HG03280 (cell line): ENCODE data around the gene PICALM.
"Not testable (repeated sequence)": the region's sequence is repeated elsewhere in the genome, so short reads cannot be mapped to it uniquely, and the experiment has no call there.

Source experiments
- ATAC-seq: cut with Tn5 transposase; IDR thresholded peaks from one replicate; pipeline ENCODE4 v1.9.1; 2021; ENCODE audit warnings: mild to moderate bottlenecking, moderate library complexity; ENCODE audit not compliant: unreplicated experiment

Gene PICALM, protein sequence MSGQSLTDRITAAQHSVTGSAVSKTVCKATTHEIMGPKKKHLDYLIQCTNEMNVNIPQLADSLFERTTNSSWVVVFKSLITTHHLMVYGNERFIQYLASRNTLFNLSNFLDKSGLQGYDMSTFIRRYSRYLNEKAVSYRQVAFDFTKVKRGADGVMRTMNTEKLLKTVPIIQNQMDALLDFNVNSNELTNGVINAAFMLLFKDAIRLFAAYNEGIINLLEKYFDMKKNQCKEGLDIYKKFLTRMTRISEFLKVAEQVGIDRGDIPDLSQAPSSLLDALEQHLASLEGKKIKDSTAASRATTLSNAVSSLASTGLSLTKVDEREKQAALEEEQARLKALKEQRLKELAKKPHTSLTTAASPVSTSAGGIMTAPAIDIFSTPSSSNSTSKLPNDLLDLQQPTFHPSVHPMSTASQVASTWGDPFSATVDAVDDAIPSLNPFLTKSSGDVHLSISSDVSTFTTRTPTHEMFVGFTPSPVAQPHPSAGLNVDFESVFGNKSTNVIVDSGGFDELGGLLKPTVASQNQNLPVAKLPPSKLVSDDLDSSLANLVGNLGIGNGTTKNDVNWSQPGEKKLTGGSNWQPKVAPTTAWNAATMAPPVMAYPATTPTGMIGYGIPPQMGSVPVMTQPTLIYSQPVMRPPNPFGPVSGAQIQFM

GRCh38 chr11:86068951-86069407 lies at the start of gene PICALM:
Gene PICALM (minus strand): TSS chr11:86069084. CDS start chr11:86068780, 304 bp downstream.
- peak; percentile 86 for ATAC-seq

DNA sequence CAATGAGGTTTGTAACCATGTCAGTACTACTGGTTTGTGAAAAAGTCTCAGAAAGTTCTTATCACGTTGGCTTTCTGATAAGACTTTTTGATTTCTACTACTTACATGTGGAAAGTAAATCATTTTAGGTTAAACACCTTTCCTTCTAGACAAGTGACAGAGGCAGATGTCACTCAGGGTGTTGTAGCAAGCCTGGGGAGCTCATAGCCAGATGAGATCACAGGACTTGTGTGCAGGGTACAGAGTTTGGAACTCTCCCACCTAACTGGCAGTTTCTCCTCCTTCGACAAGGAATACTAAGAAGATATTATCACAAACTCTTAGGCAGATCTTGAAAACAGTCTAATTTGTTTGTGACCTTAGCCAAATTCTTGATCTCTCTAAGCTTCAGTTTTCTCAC lies 49.4 kb upstream of the PICALM start:
- no peak for ATAC-seq

DNA sequence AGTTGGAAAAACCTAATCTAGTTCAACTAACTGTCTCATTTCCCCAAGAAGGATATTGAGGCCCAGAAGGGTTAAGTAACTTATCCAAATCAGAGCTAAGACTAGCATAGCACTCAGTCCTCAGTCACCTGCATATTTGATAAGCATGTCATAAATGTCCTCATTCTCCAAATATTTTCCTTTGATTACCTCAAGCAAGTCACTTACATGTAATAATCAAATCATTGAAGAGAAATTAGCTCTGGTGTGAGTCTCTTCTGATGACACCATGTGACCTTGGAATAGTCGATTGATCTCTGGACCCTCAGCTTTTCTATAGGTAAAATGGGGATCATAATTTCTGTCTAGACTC lies 48.8 kb upstream of the PICALM start:
- no peak for ATAC-seq

DNA sequence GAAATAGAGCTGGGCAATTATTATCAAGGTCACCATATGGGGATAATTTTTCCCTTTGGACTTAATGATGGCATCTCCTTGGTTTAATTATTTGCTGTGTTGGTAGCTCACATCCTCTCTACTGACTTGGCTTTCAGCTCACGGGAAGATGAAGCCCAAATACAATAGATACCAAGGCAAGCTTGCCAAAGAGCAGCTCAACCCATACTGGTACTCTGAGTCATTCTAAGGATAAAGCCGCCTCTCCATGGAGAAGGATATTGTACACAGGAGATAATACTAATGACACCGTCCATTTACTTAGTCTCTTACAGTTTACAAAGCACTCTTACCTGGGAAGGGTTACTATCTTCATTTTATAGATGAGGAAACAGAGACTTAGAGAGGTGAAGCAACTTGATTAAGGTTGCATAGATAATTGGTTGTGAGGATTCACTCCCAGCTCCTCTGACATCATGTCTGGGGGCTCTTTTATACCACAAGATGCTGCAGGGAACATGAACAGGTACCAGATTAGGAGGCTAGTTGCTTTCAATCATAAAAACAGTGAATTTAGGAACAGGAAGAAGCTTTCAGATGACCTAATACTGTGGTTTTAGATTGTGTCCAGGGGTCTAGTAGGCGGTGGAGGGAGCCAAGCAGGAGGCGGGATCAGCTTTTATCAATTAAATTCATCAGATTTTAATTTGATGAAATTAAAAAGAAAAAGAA lies 48.3 kb upstream of the PICALM start:
- ATAC-seq: no peak

- ATAC-seq: peak; percentile 84
Observed at GRCh38 chr11:86116386-86116726, 47.5 kb upstream of the PICALM start.

GRCh38 chr11:86115542-86116385 lies 46.9 kb upstream of the PICALM start:
- peak; percentile 35 for ATAC-seq

DNA sequence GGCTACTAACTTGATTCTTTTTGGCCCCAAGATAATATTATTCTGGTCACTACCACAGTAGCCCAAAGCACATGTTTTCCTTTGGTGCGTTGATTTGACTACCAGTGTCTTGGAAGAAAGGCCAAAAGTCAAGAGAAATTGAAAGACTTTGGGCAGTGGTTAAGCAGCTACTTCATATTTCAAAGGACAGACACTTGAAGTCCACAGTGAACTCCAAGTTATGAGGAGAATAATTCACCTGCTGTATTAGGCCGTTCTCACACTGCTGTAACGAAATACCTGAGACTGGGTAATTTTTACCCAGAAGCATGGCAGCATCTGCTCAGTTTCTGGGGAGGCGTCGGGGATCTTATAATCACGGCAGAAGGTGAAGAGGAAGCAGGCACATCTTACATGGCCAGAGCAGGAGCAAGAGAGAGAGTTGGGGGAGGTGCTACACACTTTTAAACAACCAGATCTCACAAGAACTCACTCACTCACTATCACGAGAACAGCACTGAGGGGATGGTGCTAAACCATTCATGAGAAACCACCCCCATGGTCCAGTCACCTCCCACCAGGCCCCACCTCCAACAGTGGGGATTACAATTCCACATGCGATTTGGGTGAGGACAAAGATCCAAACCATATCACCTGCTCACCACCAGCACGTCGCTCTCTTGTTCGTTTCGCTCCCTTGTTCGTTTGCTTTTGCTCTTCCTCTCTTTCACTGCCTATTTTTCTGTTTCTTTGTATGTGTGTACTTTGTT lies 40.2 kb upstream of the PICALM start:
- no peak for ATAC-seq

DNA sequence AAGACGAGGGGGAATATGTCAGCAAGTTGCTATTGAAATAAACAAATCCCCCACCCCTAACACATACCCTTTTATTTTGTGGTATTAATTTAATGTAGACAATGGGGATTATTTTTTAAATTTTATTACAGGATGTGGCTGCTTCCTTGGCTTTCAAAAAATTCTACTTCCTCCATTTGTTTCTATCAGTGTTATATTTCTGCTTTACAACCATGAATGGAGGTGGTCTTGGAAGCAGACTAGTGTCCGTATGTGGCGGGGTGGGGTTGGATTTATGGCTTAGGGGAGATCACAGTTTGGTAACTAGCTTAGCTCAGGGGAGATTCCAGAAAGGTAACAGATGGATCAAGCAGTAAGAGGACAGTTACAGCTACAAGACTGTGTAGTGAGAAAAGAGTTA lies 39.3 kb upstream of the PICALM start:
- ATAC-seq: no peak

- ATAC-seq: no peak
Observed at GRCh38 chr11:86106916-86107315, 38.0 kb upstream of the PICALM start.

DNA sequence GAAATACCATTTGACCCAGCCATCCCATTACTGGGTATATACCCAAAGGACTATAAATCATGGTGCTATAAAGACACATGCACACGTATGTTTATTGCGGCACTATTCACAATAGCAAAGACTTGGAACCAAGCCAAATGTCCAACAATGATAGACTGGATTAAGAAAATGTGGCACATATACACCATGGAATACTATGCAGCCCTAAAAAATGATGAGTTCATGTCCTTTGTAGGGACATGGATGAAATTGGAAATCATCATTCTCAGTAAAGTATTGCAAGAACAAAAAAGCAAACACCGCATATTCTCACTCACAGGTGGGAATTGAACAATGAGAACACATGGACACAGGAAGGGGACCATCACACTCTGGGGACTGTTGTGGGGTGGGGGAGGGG lies 37.1 kb upstream of the PICALM start:
- not testable (repeated sequence) for ATAC-seq

DNA sequence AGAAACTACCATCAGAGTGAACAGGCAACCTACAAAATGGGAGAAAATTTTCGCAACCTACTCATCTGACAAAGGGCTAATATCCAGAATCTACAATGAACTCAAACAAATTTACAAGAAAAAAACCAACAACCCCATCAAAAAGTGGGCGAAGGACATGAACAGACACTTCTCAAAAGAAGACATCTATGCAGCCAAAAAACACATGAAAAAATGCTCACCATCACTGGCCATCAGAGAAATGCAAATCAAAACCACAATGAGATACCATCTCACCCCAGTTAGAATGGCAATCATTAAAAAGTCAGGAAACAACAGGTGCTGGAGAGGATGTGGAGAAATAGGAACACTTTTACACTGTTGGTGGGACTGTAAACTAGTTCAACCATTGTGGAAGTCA lies 36.7 kb upstream of the PICALM start:
- not testable (repeated sequence) for ATAC-seq

DNA sequence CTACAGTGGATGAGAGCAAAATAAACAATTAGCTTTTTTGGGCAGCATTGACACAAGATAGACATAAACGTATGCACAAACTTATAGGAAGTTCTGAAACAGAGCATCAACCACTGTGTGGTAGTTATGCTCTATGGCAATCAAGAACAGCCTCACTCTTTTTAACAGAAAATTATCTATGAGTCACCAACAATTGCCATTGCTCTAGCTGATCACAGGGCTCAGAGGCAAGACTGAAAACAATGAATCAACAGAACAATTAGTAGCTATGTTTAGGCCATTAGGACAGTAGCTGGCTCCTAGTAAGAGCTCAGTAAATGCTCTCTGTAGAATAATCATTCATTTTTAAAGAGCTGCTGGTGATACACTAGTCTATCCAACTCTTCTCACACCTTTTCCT lies 34.9 kb upstream of the PICALM start:
- ATAC-seq: no peak

GRCh38 chr11:86101941-86102407 lies 33.1 kb upstream of the PICALM start:
- ATAC-seq: no peak

- ATAC-seq: no peak
Observed at GRCh38 chr11:86101493-86101892, 32.6 kb upstream of the PICALM start.

DNA sequence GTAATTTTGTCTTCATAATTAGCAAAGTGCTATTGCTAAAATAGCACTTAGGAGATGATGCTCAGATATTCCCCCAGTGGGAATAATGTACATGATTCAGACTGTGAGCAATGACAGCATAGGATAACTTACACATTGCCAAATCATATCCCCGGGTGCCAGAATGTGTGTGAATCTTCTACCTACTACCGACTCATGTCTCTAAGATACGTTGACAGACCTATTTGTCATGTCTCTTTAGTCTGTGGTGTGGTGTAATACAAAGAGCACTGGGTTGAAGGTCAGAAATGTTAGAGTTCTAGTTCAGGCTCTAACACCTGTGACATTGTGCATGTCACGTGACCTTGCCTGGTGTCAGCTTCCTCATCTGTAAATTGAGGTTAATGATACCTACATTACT lies 31.0 kb upstream of the PICALM start:
- ATAC-seq: no peak

DNA sequence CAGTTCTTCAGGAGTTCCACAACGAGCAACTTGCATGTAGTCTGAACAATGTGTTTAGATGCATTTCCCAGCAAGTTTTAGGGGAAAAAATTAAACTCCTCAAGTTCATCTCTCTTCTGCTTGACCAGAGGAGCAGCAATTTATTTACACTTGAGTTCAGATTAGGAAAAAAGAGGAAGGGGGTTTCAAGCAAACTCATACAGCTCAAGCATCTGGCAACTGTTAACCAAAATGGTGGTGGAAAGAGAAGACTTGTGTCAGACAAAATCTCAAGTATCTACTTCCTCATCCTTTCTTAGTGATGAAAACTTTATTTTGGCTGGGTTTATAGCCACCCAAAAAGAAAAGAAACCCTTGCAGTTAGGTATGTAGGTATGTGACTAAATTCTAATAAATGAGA lies 29.1 kb upstream of the PICALM start:
- ATAC-seq: no peak

GRCh38 chr11:86091566-86091965 lies 22.7 kb upstream of the PICALM start:
- no peak for ATAC-seq

DNA sequence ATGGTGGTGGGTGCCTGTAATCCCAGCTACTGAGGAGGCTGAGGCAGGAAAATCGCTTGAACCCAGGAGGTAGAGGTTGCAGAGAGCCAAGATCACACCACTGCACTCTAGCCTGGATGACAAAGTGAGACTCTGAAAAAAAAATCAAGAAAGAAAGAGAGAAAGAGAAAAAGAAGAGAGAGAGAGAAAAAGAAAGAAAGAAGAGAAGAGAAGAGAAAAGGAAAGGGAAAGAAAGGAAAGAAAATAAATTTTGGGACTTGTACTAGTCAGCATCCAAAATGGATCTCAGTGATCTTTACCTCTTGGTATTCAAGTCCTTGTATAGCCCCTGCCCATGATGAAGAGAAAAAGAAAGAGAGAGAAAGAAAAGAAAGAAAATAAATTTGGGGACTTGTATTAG lies 22.2 kb upstream of the PICALM start:
- ATAC-seq: no peak

GRCh38 chr11:86089659-86090058 lies 20.8 kb upstream of the PICALM start:
- ATAC-seq: no peak

DNA sequence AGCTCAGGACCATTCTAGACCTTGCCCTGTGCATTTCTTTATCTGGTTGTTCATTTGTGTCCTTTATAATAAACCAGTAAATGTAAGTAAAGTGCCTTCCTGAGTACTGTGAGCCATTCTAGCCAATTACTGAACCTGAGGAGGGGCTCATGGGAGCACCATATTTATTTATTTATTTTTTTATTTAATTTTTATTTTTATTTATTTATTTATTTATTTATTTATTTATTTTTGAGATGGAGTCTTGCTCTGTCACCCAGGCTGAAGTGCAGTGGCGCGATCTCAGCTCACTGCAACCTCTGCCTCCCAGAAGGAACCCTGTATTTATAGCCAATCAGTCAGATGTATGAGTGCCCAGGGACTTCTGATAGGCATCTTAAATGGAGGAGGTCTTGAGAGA lies 18.8 kb upstream of the PICALM start:
- not testable (repeated sequence) for ATAC-seq
